ENCODE results near the gene AMZ1. TPM values are rescaled to one million over a fixed set of nuclear protein-coding genes. Genes with fewer than 3 reads are reported as not detected.

AMZ1 gene
- total and polyA plus RNA-seq, 2 donors, result 0.05 to 0.07 TPM

- DNase-seq (ENCODE audit: low read depth in 6 of 9, low spot score in 9 of 9), result no peak
- no peaks in the 10 kb centered on the region for H3K9me3 ChIP-seq (ENCODE audit: control insufficient read depth in 2 of 2, insufficient read depth in 1 of 2, low read length in 1 of 2)
- 96% methylated on average over 29 of the region's 29 CpGs for WGBS
- no peak overlapping the region for H3K27ac ChIP-seq (ENCODE audit: low read depth in 1 of 2, low read length in 1 of 2)
- H3K4me1 ChIP-seq (ENCODE audit: control insufficient read depth in 2 of 2, insufficient read depth in 2 of 2, low read length in 2 of 2), result peaks cover 10 to 56% of the 10 kb centered on the region in 2 donors
- H3K27me3 ChIP-seq (ENCODE audit: control insufficient read depth in 2 of 2, insufficient read depth in 1 of 2, low read length in 1 of 2), result no peaks in the 10 kb centered on the region
- no peak overlapping the region for H3K4me3 ChIP-seq (ENCODE audit: low read length in 2 of 2)
- H3K36me3 ChIP-seq (ENCODE audit: control insufficient read depth in 2 of 2, insufficient read depth in 2 of 2, low read length in 1 of 2), result peaks cover 14 to 17% of the 10 kb centered on the region in 2 donors
Observed at GRCh38 chr7:2643386-2644219, 44.4 kb upstream of the AMZ1 start.

- Histone ChIP-seq H3K4me1 (ENCODE audit: control insufficient read depth in 2 of 2, insufficient read depth in 2 of 2, low read length in 2 of 2) (peaks cover 10 to 57% of the 10 kb centered on the region in 2 donors), H3K4me3 (ENCODE audit: low read length in 2 of 2) (no peak overlapping the region), H3K9me3 (ENCODE audit: control insufficient read depth in 2 of 2, insufficient read depth in 1 of 2, low read length in 1 of 2) (no peaks in the 10 kb centered on the region), H3K27ac (ENCODE audit: low read depth in 1 of 2, low read length in 1 of 2) (no peak overlapping the region), H3K36me3 (ENCODE audit: control insufficient read depth in 2 of 2, insufficient read depth in 2 of 2, low read length in 1 of 2) (peaks cover 14 to 18% of the 10 kb centered on the region in 2 donors), H3K27me3 (ENCODE audit: control insufficient read depth in 2 of 2, insufficient read depth in 1 of 2, low read length in 1 of 2) (no peaks in the 10 kb centered on the region)
- WGBS, result 93% methylated on average over 6 of the region's 6 CpGs
- no peak for DNase-seq (ENCODE audit: low read depth in 6 of 9, low spot score in 9 of 9)
Observed at GRCh38 chr7:2644220-2644561, 43.8 kb upstream of the AMZ1 start.

- 75% methylated on average over 18 of the region's 18 CpGs for WGBS
- H3K4me3 ChIP-seq (ENCODE audit: low read length in 2 of 2), result peak overlapping the region; percentile 3 to 14
- H3K4me1 ChIP-seq (ENCODE audit: control insufficient read depth in 2 of 2, insufficient read depth in 2 of 2, low read length in 2 of 2), result peaks cover 10 to 60% of the 10 kb centered on the region in 2 donors
- peak in 1 of 9 donors; percentile 14 for DNase-seq (ENCODE audit: low read depth in 6 of 9, low spot score in 9 of 9)
- H3K36me3 ChIP-seq (ENCODE audit: control insufficient read depth in 2 of 2, insufficient read depth in 2 of 2, low read length in 1 of 2), result peaks cover 14 to 20% of the 10 kb centered on the region in 2 donors
- no peaks in the 10 kb centered on the region for H3K9me3 ChIP-seq (ENCODE audit: control insufficient read depth in 2 of 2, insufficient read depth in 1 of 2, low read length in 1 of 2)
- peak overlapping the region in 1 of 2 donors; percentile 33 for H3K27ac ChIP-seq (ENCODE audit: low read depth in 1 of 2, low read length in 1 of 2)
- H3K27me3 ChIP-seq (ENCODE audit: control insufficient read depth in 2 of 2, insufficient read depth in 1 of 2, low read length in 1 of 2), result no peaks in the 10 kb centered on the region
Observed at GRCh38 chr7:2644562-2645273, 43.3 kb upstream of the AMZ1 start.

GRCh38 chr7:2645274-2645868 is 42.6 kb upstream of the AMZ1 start:
- peak overlapping the region; percentile 3 to 14 for H3K4me3 ChIP-seq (ENCODE audit: low read length in 2 of 2)
- peaks cover 11 to 21% of the 10 kb centered on the region in 2 donors for H3K36me3 ChIP-seq (ENCODE audit: control insufficient read depth in 2 of 2, insufficient read depth in 2 of 2, low read length in 1 of 2)
- peak in 4 of 9 donors; percentile 23 to 77 (median 51) for DNase-seq (ENCODE audit: low read depth in 6 of 9, low spot score in 9 of 9)
- H3K27me3 ChIP-seq (ENCODE audit: control insufficient read depth in 2 of 2, insufficient read depth in 1 of 2, low read length in 1 of 2), result no peaks in the 10 kb centered on the region
- H3K9me3 ChIP-seq (ENCODE audit: control insufficient read depth in 2 of 2, insufficient read depth in 1 of 2, low read length in 1 of 2), result no peaks in the 10 kb centered on the region
- 8% methylated on average over 14 of the region's 14 CpGs for WGBS
- peak overlapping the region in 1 of 2 donors; percentile 33 for H3K27ac ChIP-seq (ENCODE audit: low read depth in 1 of 2, low read length in 1 of 2)
- H3K4me1 ChIP-seq (ENCODE audit: control insufficient read depth in 2 of 2, insufficient read depth in 2 of 2, low read length in 2 of 2), result peaks cover 10 to 58% of the 10 kb centered on the region in 2 donors

- WGBS, result 87% methylated on average over 10 of the region's 10 CpGs
- H3K36me3 ChIP-seq (ENCODE audit: control insufficient read depth in 2 of 2, insufficient read depth in 2 of 2, low read length in 1 of 2), result peaks cover 11 to 21% of the 10 kb centered on the region in 2 donors
- no peak overlapping the region for H3K27ac ChIP-seq (ENCODE audit: low read depth in 1 of 2, low read length in 1 of 2)
- peaks cover 10 to 50% of the 10 kb centered on the region in 2 donors for H3K4me1 ChIP-seq (ENCODE audit: control insufficient read depth in 2 of 2, insufficient read depth in 2 of 2, low read length in 2 of 2)
- H3K9me3 ChIP-seq (ENCODE audit: control insufficient read depth in 2 of 2, insufficient read depth in 1 of 2, low read length in 1 of 2), result no peaks in the 10 kb centered on the region
- no peaks in the 10 kb centered on the region for H3K27me3 ChIP-seq (ENCODE audit: control insufficient read depth in 2 of 2, insufficient read depth in 1 of 2, low read length in 1 of 2)
- DNase-seq (ENCODE audit: low read depth in 6 of 9, low spot score in 9 of 9), result no peak
- no peak overlapping the region for H3K4me3 ChIP-seq (ENCODE audit: low read length in 2 of 2)
Observed at GRCh38 chr7:2646336-2646679, 41.7 kb upstream of the AMZ1 start.

GRCh38 chr7:2646680-2647571 is 41.1 kb upstream of the AMZ1 start:
- WGBS, result 96% methylated on average over 73 of the region's 73 CpGs
- Histone ChIP-seq H3K36me3 (ENCODE audit: control insufficient read depth in 2 of 2, insufficient read depth in 2 of 2, low read length in 1 of 2) (peaks cover 13 to 23% of the 10 kb centered on the region in 2 donors), H3K27ac (ENCODE audit: low read depth in 1 of 2, low read length in 1 of 2) (no peak overlapping the region), H3K4me3 (ENCODE audit: low read length in 2 of 2) (no peak overlapping the region), H3K4me1 (ENCODE audit: control insufficient read depth in 2 of 2, insufficient read depth in 2 of 2, low read length in 2 of 2) (peaks cover 10 to 44% of the 10 kb centered on the region in 2 donors), H3K9me3 (ENCODE audit: control insufficient read depth in 2 of 2, insufficient read depth in 1 of 2, low read length in 1 of 2) (no peaks in the 10 kb centered on the region), H3K27me3 (ENCODE audit: control insufficient read depth in 2 of 2, insufficient read depth in 1 of 2, low read length in 1 of 2) (no peaks in the 10 kb centered on the region)
- no peak for DNase-seq (ENCODE audit: low read depth in 6 of 9, low spot score in 9 of 9)

- no peak for DNase-seq (ENCODE audit: low read depth in 6 of 9, low spot score in 9 of 9)
- peaks cover 10 to 44% of the 10 kb centered on the region in 2 donors for H3K4me1 ChIP-seq (ENCODE audit: control insufficient read depth in 2 of 2, insufficient read depth in 2 of 2, low read length in 2 of 2)
- H3K36me3 ChIP-seq (ENCODE audit: control insufficient read depth in 2 of 2, insufficient read depth in 2 of 2, low read length in 1 of 2), result peaks cover 14 to 24% of the 10 kb centered on the region in 2 donors
- H3K27me3 ChIP-seq (ENCODE audit: control insufficient read depth in 2 of 2, insufficient read depth in 1 of 2, low read length in 1 of 2), result no peaks in the 10 kb centered on the region
- no peaks in the 10 kb centered on the region for H3K9me3 ChIP-seq (ENCODE audit: control insufficient read depth in 2 of 2, insufficient read depth in 1 of 2, low read length in 1 of 2)
- no peak overlapping the region for H3K4me3 ChIP-seq (ENCODE audit: low read length in 2 of 2)
- 98% methylated on average over 15 of the region's 15 CpGs for WGBS
- no peak overlapping the region for H3K27ac ChIP-seq (ENCODE audit: low read depth in 1 of 2, low read length in 1 of 2)
Observed at GRCh38 chr7:2647594-2648172, 40.3 kb upstream of the AMZ1 start.

- Histone ChIP-seq H3K36me3 (ENCODE audit: control insufficient read depth in 2 of 2, insufficient read depth in 2 of 2, low read length in 1 of 2) (peaks cover 14 to 24% of the 10 kb centered on the region in 2 donors), H3K27ac (ENCODE audit: low read depth in 1 of 2, low read length in 1 of 2) (no peak overlapping the region), H3K4me1 (ENCODE audit: control insufficient read depth in 2 of 2, insufficient read depth in 2 of 2, low read length in 2 of 2) (peaks cover 10 to 34% of the 10 kb centered on the region in 2 donors), H3K4me3 (ENCODE audit: low read length in 2 of 2) (no peak overlapping the region), H3K9me3 (ENCODE audit: control insufficient read depth in 2 of 2, insufficient read depth in 1 of 2, low read length in 1 of 2) (no peaks in the 10 kb centered on the region), H3K27me3 (ENCODE audit: control insufficient read depth in 2 of 2, insufficient read depth in 1 of 2, low read length in 1 of 2) (no peaks in the 10 kb centered on the region)
- no peak for DNase-seq (ENCODE audit: low read depth in 6 of 9, low spot score in 9 of 9)
- WGBS, result 90% methylated on average over 18 of the region's 18 CpGs
Observed at GRCh38 chr7:2649139-2649838, 38.7 kb upstream of the AMZ1 start.
